22Rv1 (cell line): ENCODE measurements around the gene FLNA.

Experiments
- H3K27ac ChIP-seq: fragments of 450-650 bp; 2 replicates; pipeline ENCODE4 v1.5.1; 2017
- ZFX ChIP-seq: fragments of 450-650 bp; IDR thresholded peaks from 2 replicates; pipeline ENCODE4 v1.6.1; 2017; ENCODE audit warnings: antibody characterized with exemption, borderline replicate concordance
- TF ChIP-seq, protein P1 (sequence below): fragments of 450-650 bp; IDR thresholded peaks from 2 replicates; pipeline ENCODE4 v1.5.1; 2017; ENCODE audit warnings: mild to moderate bottlenecking

FLNA gene, protein sequence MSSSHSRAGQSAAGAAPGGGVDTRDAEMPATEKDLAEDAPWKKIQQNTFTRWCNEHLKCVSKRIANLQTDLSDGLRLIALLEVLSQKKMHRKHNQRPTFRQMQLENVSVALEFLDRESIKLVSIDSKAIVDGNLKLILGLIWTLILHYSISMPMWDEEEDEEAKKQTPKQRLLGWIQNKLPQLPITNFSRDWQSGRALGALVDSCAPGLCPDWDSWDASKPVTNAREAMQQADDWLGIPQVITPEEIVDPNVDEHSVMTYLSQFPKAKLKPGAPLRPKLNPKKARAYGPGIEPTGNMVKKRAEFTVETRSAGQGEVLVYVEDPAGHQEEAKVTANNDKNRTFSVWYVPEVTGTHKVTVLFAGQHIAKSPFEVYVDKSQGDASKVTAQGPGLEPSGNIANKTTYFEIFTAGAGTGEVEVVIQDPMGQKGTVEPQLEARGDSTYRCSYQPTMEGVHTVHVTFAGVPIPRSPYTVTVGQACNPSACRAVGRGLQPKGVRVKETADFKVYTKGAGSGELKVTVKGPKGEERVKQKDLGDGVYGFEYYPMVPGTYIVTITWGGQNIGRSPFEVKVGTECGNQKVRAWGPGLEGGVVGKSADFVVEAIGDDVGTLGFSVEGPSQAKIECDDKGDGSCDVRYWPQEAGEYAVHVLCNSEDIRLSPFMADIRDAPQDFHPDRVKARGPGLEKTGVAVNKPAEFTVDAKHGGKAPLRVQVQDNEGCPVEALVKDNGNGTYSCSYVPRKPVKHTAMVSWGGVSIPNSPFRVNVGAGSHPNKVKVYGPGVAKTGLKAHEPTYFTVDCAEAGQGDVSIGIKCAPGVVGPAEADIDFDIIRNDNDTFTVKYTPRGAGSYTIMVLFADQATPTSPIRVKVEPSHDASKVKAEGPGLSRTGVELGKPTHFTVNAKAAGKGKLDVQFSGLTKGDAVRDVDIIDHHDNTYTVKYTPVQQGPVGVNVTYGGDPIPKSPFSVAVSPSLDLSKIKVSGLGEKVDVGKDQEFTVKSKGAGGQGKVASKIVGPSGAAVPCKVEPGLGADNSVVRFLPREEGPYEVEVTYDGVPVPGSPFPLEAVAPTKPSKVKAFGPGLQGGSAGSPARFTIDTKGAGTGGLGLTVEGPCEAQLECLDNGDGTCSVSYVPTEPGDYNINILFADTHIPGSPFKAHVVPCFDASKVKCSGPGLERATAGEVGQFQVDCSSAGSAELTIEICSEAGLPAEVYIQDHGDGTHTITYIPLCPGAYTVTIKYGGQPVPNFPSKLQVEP (N-terminal part only)

GRCh38 chrX:154374313-154375155 is at the start of gene FLNA:
TSS of gene FLNA (minus strand) at chrX:154374634. CDS start at chrX:154371245, 3,389 bp downstream.
- no peak for TF ChIP-seq ZFX
- TF ChIP-seq, protein P1, sequence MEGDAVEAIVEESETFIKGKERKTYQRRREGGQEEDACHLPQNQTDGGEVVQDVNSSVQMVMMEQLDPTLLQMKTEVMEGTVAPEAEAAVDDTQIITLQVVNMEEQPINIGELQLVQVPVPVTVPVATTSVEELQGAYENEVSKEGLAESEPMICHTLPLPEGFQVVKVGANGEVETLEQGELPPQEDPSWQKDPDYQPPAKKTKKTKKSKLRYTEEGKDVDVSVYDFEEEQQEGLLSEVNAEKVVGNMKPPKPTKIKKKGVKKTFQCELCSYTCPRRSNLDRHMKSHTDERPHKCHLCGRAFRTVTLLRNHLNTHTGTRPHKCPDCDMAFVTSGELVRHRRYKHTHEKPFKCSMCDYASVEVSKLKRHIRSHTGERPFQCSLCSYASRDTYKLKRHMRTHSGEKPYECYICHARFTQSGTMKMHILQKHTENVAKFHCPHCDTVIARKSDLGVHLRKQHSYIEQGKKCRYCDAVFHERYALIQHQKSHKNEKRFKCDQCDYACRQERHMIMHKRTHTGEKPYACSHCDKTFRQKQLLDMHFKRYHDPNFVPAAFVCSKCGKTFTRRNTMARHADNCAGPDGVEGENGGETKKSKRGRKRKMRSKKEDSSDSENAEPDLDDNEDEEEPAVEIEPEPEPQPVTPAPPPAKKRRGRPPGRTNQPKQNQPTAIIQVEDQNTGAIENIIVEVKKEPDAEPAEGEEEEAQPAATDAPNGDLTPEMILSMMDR = no peak
- H3K27ac ChIP-seq = peak within 1 kb of the TSS; percentile 87

GRCh38 chrX:154420402-154420756 is 45.9 kb upstream of the FLNA start:
- H3K27ac ChIP-seq = no peak overlapping the region
- TF ChIP-seq, protein P1 = no peak
- TF ChIP-seq ZFX = no peak

- TF ChIP-seq, protein P1 = no peak
- no peak for TF ChIP-seq ZFX
- no peak overlapping the region for H3K27ac ChIP-seq
Observed at GRCh38 chrX:154419688-154420401, 45.4 kb upstream of the FLNA start.

DNA sequence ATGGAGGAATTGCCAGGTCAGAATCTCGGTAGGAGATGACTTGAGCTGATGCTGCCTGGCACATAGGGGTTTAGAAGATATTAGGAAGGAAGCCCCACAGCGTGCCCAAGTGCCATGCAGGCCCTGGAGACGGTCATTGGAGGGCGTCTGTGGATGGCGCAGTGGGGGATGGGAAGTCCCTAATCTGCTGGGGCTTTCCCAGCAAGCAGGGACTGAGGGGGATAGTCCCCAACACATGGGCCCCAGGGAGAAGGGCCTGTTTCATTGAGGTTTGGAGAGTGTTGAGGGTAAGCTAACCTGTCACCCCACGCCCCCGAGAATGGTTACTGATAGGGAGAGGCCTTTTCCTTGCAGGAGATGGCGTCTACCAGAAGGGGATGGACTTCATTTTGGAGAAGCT is 44.8 kb upstream of the FLNA start:
- TF ChIP-seq ZFX = no peak
- H3K27ac ChIP-seq = no peak overlapping the region

GRCh38 chrX:154417157-154417556 is 42.7 kb upstream of the FLNA start:
- no peak overlapping the region for H3K27ac ChIP-seq
- no peak for TF ChIP-seq ZFX
- TF ChIP-seq, protein P1 = no peak

DNA sequence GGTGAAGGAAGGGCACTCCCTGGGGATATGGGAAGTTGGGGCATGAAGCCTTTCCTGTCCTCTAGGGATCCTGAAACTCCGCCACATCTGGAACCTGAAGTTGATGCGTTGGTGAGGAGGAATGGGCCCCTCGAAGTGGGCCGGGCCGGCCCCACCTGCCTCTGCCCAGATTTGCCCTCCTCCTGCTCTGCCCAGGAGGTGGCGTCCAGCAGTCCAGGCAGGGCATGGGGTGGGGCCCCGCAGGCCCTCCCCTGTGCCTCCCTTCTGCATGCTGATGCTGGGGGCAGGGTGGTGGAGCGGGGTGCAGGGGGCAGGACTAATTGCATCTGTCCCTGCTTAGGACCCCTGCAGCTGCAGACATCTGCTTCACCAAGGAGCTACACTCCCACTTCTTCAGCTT is 38.7 kb upstream of the FLNA start:
- TF ChIP-seq, protein P1 = no peak
- no peak for TF ChIP-seq ZFX
- no peak overlapping the region for H3K27ac ChIP-seq
